ENCODE measurements around the gene CBFA2T3.

DNA sequence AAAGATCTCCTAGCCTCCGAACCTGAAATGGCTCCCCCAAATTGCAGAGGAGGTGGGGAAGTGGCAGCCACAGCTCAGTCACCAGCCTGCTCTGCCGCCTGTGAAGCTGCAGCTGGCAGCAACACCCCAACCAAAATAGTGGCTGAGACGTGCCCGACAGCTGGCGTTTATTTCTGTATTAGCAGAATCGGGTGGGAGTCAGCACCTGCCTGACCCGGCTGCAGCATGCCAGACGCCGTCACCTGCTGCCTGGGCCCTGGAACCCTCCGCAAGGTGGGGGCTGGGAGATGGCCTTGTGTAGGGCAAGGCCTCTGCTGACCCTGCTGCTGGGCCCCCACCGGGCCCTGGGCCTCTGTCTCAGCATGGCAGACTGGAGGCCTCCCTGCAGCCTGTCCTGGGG, 93.1 kb downstream of the CBFA2T3 start:
- TF ChIP-seq, protein P1, sequence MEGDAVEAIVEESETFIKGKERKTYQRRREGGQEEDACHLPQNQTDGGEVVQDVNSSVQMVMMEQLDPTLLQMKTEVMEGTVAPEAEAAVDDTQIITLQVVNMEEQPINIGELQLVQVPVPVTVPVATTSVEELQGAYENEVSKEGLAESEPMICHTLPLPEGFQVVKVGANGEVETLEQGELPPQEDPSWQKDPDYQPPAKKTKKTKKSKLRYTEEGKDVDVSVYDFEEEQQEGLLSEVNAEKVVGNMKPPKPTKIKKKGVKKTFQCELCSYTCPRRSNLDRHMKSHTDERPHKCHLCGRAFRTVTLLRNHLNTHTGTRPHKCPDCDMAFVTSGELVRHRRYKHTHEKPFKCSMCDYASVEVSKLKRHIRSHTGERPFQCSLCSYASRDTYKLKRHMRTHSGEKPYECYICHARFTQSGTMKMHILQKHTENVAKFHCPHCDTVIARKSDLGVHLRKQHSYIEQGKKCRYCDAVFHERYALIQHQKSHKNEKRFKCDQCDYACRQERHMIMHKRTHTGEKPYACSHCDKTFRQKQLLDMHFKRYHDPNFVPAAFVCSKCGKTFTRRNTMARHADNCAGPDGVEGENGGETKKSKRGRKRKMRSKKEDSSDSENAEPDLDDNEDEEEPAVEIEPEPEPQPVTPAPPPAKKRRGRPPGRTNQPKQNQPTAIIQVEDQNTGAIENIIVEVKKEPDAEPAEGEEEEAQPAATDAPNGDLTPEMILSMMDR (IDR thresholded peaks at IDR 0.05 in 4 of 5, conservative IDR thresholded peaks at IDR 0.05 in 1 of 5): no peak
- peak; percentile 60 to 70 for TF ChIP-seq POLR2A (IDR thresholded peaks at IDR 0.05)
